Endothelial cell of umbilical vein (primary cell): ENCODE measurements around the gene NAA20. TPM values are rescaled to one million over a fixed set of nuclear protein-coding genes. Genes with fewer than 3 reads are reported as not detected.

Source experiments
- BruUV-seq: library from RNA; stranded (reverse); fragments of 400-500 nt; replicated peaks from 2 replicates; lab custom pipeline; 2021; lab: Mats Ljungman, UMichigan
- CTCF ChIA-PET: fragments of 300-600, 350-600 bp; sonication (Branson Sonifier 250); formaldehyde crosslinking; loops from one replicate; lab custom pipeline; 2021; ENCODE audit warnings: antibody characterized with exemption, inconsistent platforms; lab: Charles Lee
- POLR2A ChIA-PET: fragments of 300-600, 350-600 bp; sonication (Branson Sonifier 250); formaldehyde crosslinking; loops from one replicate; lab custom pipeline; 2021; ENCODE audit warnings: antibody characterized with exemption, inconsistent platforms; lab: Charles Lee
- DNase-seq: peaks from one replicate; pipeline ENCODE4 v3.0.0-alpha.2; 2011; ENCODE audit warnings: low read depth, low spot score
- FAIRE-seq: peaks from 2 replicates; lab custom pipeline; 2011; peaks lifted over from hg19 to GRCh38; lab: Jason Lieb, UNC
- H2AFZ ChIP-seq: 2 replicates; pipeline ENCODE4 v1.6.0; 2012; ENCODE audit warnings: low read depth, low read length, control low read depth, inconsistent platforms
- H3K27ac ChIP-seq: 2 replicates; pipeline ENCODE4 v1.5.1; 2011; ENCODE audit warnings: low read depth, mild to moderate bottlenecking, control low read depth, low read length, moderate library complexity; ENCODE audit not compliant: insufficient read depth
- H3K27me3 ChIP-seq, 2 experiments: 2 replicates each; pipeline versions ENCODE4 v1.6.0 to v1.6.1; 2011; ENCODE audit warnings: low read length in 2 of 2, mixed read lengths in 1 of 2; ENCODE audit not compliant: control insufficient read depth in 2 of 2, insufficient read depth in 2 of 2
- H3K36me3 ChIP-seq, 2 experiments: 2 replicates in 1 of 2; 3 replicates in 1 of 2; pipeline ENCODE4 v1.5.1; 2011; ENCODE audit warnings: low read length in 2 of 2, mild to moderate bottlenecking in 1 of 2, moderate library complexity in 1 of 2; ENCODE audit not compliant: control insufficient read depth in 2 of 2, insufficient read depth in 2 of 2; ENCODE audit errors: extremely low read depth in 1 of 2
- H3K4me1 ChIP-seq: 3 replicates; pipeline ENCODE4 v1.5.1; 2011; ENCODE audit warnings: mild to moderate bottlenecking, low read length; ENCODE audit not compliant: control insufficient read depth, insufficient read depth; ENCODE audit errors: extremely low read depth
- H3K4me2 ChIP-seq: 2 replicates; pipeline ENCODE4 v1.6.1; 2011; ENCODE audit warnings: low read length, control low read depth, mixed read lengths; ENCODE audit not compliant: insufficient read depth
- H3K4me3 ChIP-seq, 3 experiments: fragments of 200-600 bp in 1 of 3; sonication (generic), shearing (Covaris generic) in 1 of 3; replicated peaks in 1 of 3; 2 replicates each; pipeline ENCODE4 v1.5.1; 2011 to 2016; ENCODE audit warnings: control low read depth in 3 of 3, low read length in 3 of 3, mild to moderate bottlenecking in 2 of 3, inconsistent platforms in 1 of 3, low read depth in 1 of 3, moderate library complexity in 1 of 3; ENCODE audit not compliant: insufficient read depth in 1 of 3
- H3K79me2 ChIP-seq: 2 replicates; pipeline ENCODE4 v1.6.0; 2012; ENCODE audit warnings: low read length, inconsistent platforms; ENCODE audit not compliant: control insufficient read depth, insufficient read depth
- H3K9ac ChIP-seq: replicated peaks from 2 replicates; pipeline ENCODE3; 2011; ENCODE audit warnings: low read length, control low read depth; ENCODE audit not compliant: insufficient read depth; ENCODE audit errors: extremely low read depth
- H3K9me1 ChIP-seq: replicated peaks from 3 replicates; pipeline ENCODE4 v1.6.0; 2011; ENCODE audit warnings: mild to moderate bottlenecking, low read length; ENCODE audit not compliant: control insufficient read depth, insufficient read depth; ENCODE audit errors: extremely low read depth
- H3K9me3 ChIP-seq: replicated peaks from 2 replicates; pipeline ENCODE4 v1.5.1; 2012; ENCODE audit warnings: low read length, inconsistent platforms; ENCODE audit not compliant: control insufficient read depth, insufficient read depth
- H4K20me1 ChIP-seq: replicated peaks from 2 replicates; pipeline ENCODE3; 2011; ENCODE audit warnings: mild to moderate bottlenecking, low read length; ENCODE audit not compliant: control insufficient read depth, insufficient read depth; ENCODE audit errors: extremely low read depth
- EZH2 ChIP-seq: IDR thresholded peaks from 2 replicates; pipeline ENCODE4 v1.6.1; 2012; ENCODE audit warnings: borderline replicate concordance, low read depth, mild to moderate bottlenecking, moderate library complexity, low read length, inconsistent platforms; ENCODE audit not compliant: severe bottlenecking
- FOS ChIP-seq: IDR thresholded peaks from 2 replicates; pipeline ENCODE4 v1.6.1; 2011; ENCODE audit warnings: mild to moderate bottlenecking, low read length, moderate library complexity, borderline replicate concordance; ENCODE audit not compliant: insufficient read depth
- GATA2 ChIP-seq: IDR thresholded peaks from 2 replicates; pipeline ENCODE4 v1.7.0; 2011; ENCODE audit warnings: low read depth, mild to moderate bottlenecking, moderate library complexity, mixed read lengths, low read length; ENCODE audit not compliant: insufficient read length, insufficient read depth
- JUN ChIP-seq: IDR thresholded peaks from 2 replicates; pipeline ENCODE4 v1.6.1; 2011; ENCODE audit warnings: borderline replicate concordance, low read depth; ENCODE audit not compliant: insufficient read length, insufficient read depth
- MYC ChIP-seq: IDR thresholded peaks from one replicate; pipeline ENCODE4 v1.6.1; 2011; ENCODE audit warnings: mild to moderate bottlenecking, low read depth, low read length
- POLR2A ChIP-seq: IDR thresholded peaks from 2 replicates; pipeline ENCODE4 v1.6.1; 2012; ENCODE audit warnings: low read depth, mild to moderate bottlenecking, control low read depth, low read length
- POLR2AphosphoS5 ChIP-seq: IDR thresholded peaks from 2 replicates; pipeline ENCODE4 v1.6.1; 2012; ENCODE audit warnings: low read depth, mild to moderate bottlenecking, control low read depth, low read length, moderate library complexity; ENCODE audit not compliant: insufficient read depth
- dilution Hi-C: fragments of 300-500 bp; cut with MboI; formaldehyde crosslinking; loops from one replicate; pipeline ENCODE4 v1.15.0; 2019; ENCODE audit warnings: low sequenced_read_pairs; ENCODE audit not compliant: extremely low pct_ligation_motif_present
- intact Hi-C: fragments of 100-400 bp; cut with micrococcal nuclease; formaldehyde crosslinking; loops from one replicate; pipeline ENCODE4 v1.10.0; 2022
- polyA plus RNA-seq, 4 experiments: library from polyadenylated mRNA; depleted of rRNA in 3 of 4; stranded (reverse) in 3 of 4; unstranded in 1 of 4; fragments of >200 nt; gene quantifications; 2 replicates each; pipeline versions ENCODE4 v1.2.1 to v1.2.3, GENCODE V29; 2011 to 2012; ENCODE audit warnings: missing spikeins in 1 of 4
- total RNA-seq: library from RNA; stranded (reverse); gene quantifications from 2 replicates; pipeline ENCODE4 v1.2.3, GENCODE V29; 2021
- TF ChIP-seq, protein P1 (sequence below): IDR thresholded peaks from 2 replicates; pipeline ENCODE4 v1.6.1; 2011; ENCODE audit not compliant: insufficient read depth, insufficient read length
- TF ChIP-seq, protein P2 (sequence below), 2 donors: IDR thresholded peaks; 1 replicate in 1 of 2; 2 replicates in 1 of 2; pipeline ENCODE4 v1.5.1; 2011; ENCODE audit warnings: low read length in 2 of 2, mild to moderate bottlenecking in 2 of 2, moderate library complexity in 2 of 2, control low read depth in 1 of 2, inconsistent platforms in 1 of 2, low read depth in 1 of 2; ENCODE audit not compliant: insufficient read depth in 1 of 2; ENCODE audit errors: extremely low read depth in 1 of 2

The NAA20 gene
- total and polyA plus RNA-seq, 2 donors (not counting 3 experiments of a cell fraction or from before 2014, with no cell fraction given) = 48.6 to 77.3 TPM

DNA sequence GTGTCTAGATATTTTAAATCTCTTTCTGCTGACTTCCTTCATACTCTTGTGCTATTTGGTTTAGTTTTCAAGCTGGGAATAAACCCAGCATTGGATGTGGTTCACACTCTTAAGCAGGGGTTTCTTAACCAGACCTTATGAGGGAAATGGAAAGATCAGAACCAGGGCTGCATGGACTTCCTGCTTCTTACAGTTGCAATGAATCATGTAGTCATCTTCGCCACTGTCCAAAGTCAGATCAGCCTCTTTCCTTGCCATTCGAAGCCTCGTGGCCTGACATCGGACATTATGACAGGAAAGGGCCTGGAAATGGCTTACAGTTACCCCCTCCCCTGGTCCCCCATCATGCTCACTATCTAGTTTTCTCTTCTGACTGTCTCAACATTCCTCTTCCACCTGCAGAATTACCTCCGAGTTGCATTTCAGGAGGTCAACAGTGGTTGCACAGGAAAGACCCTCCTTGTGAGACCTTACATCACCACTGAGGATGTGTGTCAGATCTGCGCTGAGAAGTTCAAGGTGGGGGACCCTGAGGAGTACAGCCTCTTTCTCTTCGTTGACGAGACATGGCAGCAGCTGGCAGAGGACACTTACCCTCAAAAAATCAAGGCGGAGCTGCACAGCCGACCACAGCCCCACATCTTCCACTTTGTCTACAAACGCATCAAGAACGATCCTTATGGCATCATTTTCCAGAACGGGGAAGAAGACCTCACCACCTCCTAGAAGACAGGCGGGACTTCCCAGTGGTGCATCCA is 16.8 kb upstream of the NAA20 start:
- H3K4me2 ChIP-seq = no peak overlapping the region
- H3K36me3 ChIP-seq = peaks cover 26 to 34% of the 10 kb centered on the region in 2 experiments
- H3K79me2 ChIP-seq = no peaks in the 10 kb centered on the region
- H3K9me1 ChIP-seq = no peaks in the 10 kb centered on the region
- no peaks in the 10 kb centered on the region for H3K9me3 ChIP-seq
- H3K27ac ChIP-seq = no peak overlapping the region
- DNase-seq (no peak), FAIRE-seq (no peak)
- TF ChIP-seq GATA2 (no peak), POLR2AphosphoS5 (no peak), EZH2 (no peak), MYC (no peak), FOS (no peak), POLR2A (no peak), JUN (no peak)
- TF ChIP-seq, protein P1, sequence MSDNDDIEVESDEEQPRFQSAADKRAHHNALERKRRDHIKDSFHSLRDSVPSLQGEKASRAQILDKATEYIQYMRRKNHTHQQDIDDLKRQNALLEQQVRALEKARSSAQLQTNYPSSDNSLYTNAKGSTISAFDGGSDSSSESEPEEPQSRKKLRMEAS = no peak
- TF ChIP-seq, protein P2, sequence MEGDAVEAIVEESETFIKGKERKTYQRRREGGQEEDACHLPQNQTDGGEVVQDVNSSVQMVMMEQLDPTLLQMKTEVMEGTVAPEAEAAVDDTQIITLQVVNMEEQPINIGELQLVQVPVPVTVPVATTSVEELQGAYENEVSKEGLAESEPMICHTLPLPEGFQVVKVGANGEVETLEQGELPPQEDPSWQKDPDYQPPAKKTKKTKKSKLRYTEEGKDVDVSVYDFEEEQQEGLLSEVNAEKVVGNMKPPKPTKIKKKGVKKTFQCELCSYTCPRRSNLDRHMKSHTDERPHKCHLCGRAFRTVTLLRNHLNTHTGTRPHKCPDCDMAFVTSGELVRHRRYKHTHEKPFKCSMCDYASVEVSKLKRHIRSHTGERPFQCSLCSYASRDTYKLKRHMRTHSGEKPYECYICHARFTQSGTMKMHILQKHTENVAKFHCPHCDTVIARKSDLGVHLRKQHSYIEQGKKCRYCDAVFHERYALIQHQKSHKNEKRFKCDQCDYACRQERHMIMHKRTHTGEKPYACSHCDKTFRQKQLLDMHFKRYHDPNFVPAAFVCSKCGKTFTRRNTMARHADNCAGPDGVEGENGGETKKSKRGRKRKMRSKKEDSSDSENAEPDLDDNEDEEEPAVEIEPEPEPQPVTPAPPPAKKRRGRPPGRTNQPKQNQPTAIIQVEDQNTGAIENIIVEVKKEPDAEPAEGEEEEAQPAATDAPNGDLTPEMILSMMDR (IDR thresholded peaks at IDR 0.05; ENCODE audit: extremely low read depth in 1 of 2, insufficient read depth in 1 of 2, low read depth in 1 of 2, low read length in 2 of 2) = no peak
- H3K9ac ChIP-seq = no peak overlapping the region
- intact Hi-C loops (no loop called here), dilution Hi-C loops (no loop called here)
- peaks cover 14% of the 10 kb centered on the region for H3K4me1 ChIP-seq
- no TSS peak for BruUV-seq
- no peaks in the 10 kb centered on the region for H3K27me3 ChIP-seq
- H3K4me3 ChIP-seq = no peak overlapping the region
- ChIA-PET CTCF (interaction anchor here (0.9 kb wide), 1 partner anchor 17 kb away, joined by 3 read pairs; the partner anchor contains the start of gene NAA20), POLR2A (no interaction called here)
- no peak overlapping the region for H2AFZ ChIP-seq
- no peaks in the 10 kb centered on the region for H4K20me1 ChIP-seq
